HEK293T (cell line): Measurements from ENCODE around the gene FAXDC2.

ENCODE experiments used
- ARNT ChIP-seq: fragments of 450-650 bp; IDR thresholded peaks from 2 replicates; pipeline ENCODE4 v1.6.1; 2017; ENCODE audit warnings: mild to moderate bottlenecking
- BHLHE40 ChIP-seq: fragments of 450-650 bp; IDR thresholded peaks from 2 replicates; pipeline ENCODE4 v1.6.1; 2016; ENCODE audit warnings: mild to moderate bottlenecking, moderate library complexity, borderline replicate concordance
- CTBP1 ChIP-seq: fragments of 450-650 bp; IDR thresholded peaks from 2 replicates; pipeline ENCODE4 v1.6.1; 2016; ENCODE audit warnings: borderline replicate concordance
- FOXK2 ChIP-seq: fragments of 450-650 bp; IDR thresholded peaks from 2 replicates; pipeline ENCODE4 v1.6.1; 2016; ENCODE audit warnings: mild to moderate bottlenecking
- FOXM1 ChIP-seq: fragments of 450-650 bp; IDR thresholded peaks from 2 replicates; pipeline ENCODE4 v1.6.1; 2017; ENCODE audit warnings: mild to moderate bottlenecking, borderline replicate concordance
- PKNOX1 ChIP-seq: fragments of 450-650 bp; IDR thresholded peaks from 2 replicates; pipeline ENCODE4 v1.6.1; 2016
- SP1 ChIP-seq: fragments of 450-650 bp; IDR thresholded peaks from 2 replicates; pipeline ENCODE4 v1.6.1; 2017
- SUZ12 ChIP-seq: fragments of 450-650 bp; IDR thresholded peaks from 2 replicates; pipeline ENCODE4 v1.6.1; 2016; ENCODE audit warnings: mild to moderate bottlenecking
- TARDBP ChIP-seq: fragments of 450-650 bp; IDR thresholded peaks from 2 replicates; pipeline ENCODE4 v1.6.1; 2016

- TF ChIP-seq ARNT (no peak), TARDBP (no peak), FOXK2 (no peak), BHLHE40 (no peak), SP1 (no peak), SUZ12 (no peak), FOXM1 (no peak), CTBP1 (no peak), PKNOX1 (no peak)
Observed at GRCh38 chr5:154849791-154850201, 607 bp downstream of the FAXDC2 start.
